Measurements from ENCODE around the gene SHPK. TPM values are rescaled to one million over a fixed set of nuclear protein-coding genes. Genes with fewer than 3 reads are reported as not detected.

The SHPK gene
- total RNA-seq, 1 donor from 2014 or later, result 22.0 TPM

GRCh38 chr17:3666516-3666915, 30.5 kb upstream of the SHPK start:
- H3K9me3 Mint-ChIP-seq (ENCODE audit: low read depth), result no peaks in the 10 kb centered on the region
- peaks cover 4% of the 10 kb centered on the region for H3K36me3 Mint-ChIP-seq (ENCODE audit: insufficient read depth)
- no peaks in the 10 kb centered on the region for H3K27me3 Mint-ChIP-seq
- TF ChIP-seq CTCF (IDR thresholded peaks at IDR 0.05; ENCODE audit: unreplicated experiment), result no peak
- peak overlapping the region; percentile 91 for H3K27ac Mint-ChIP-seq
- H3K4me1 Mint-ChIP-seq (ENCODE audit: low read depth), result peaks cover 17% of the 10 kb centered on the region
- no peak for DNase-seq (ENCODE audit: low spot score, unreplicated experiment)
- peak overlapping the region; percentile 96 for H3K4me3 Mint-ChIP-seq (ENCODE audit: low read depth)

GRCh38 chr17:3665834-3666233, 29.8 kb upstream of the SHPK start:
- no peaks in the 10 kb centered on the region for H3K9me3 Mint-ChIP-seq (ENCODE audit: low read depth)
- peaks cover 4% of the 10 kb centered on the region for H3K36me3 Mint-ChIP-seq (ENCODE audit: insufficient read depth)
- peak overlapping the region; percentile 53 for H3K27ac Mint-ChIP-seq
- DNase-seq (ENCODE audit: low spot score, unreplicated experiment), result no peak
- no peak for TF ChIP-seq CTCF (IDR thresholded peaks at IDR 0.05; ENCODE audit: unreplicated experiment)
- H3K27me3 Mint-ChIP-seq, result no peaks in the 10 kb centered on the region
- peaks cover 17% of the 10 kb centered on the region for H3K4me1 Mint-ChIP-seq (ENCODE audit: low read depth)
- peak overlapping the region; percentile 96 for H3K4me3 Mint-ChIP-seq (ENCODE audit: low read depth)

GRCh38 chr17:3663102-3664011, 27.3 kb upstream of the SHPK start:
- H3K4me3 Mint-ChIP-seq (ENCODE audit: low read depth), result no peak overlapping the region
- H3K4me1 Mint-ChIP-seq (ENCODE audit: low read depth), result peaks cover 13% of the 10 kb centered on the region
- peak overlapping the region; percentile 67 for H3K27ac Mint-ChIP-seq
- TF ChIP-seq CTCF (IDR thresholded peaks at IDR 0.05; ENCODE audit: unreplicated experiment), result no peak
- no peaks in the 10 kb centered on the region for H3K9me3 Mint-ChIP-seq (ENCODE audit: low read depth)
- H3K27me3 Mint-ChIP-seq, result no peaks in the 10 kb centered on the region
- DNase-seq (ENCODE audit: low spot score, unreplicated experiment), result no peak
- peaks cover 3% of the 10 kb centered on the region for H3K36me3 Mint-ChIP-seq (ENCODE audit: insufficient read depth)

GRCh38 chr17:3660311-3660891, 24.4 kb upstream of the SHPK start:
- H3K27me3 Mint-ChIP-seq, result no peaks in the 10 kb centered on the region
- no peak overlapping the region for H3K27ac Mint-ChIP-seq
- peaks cover 3% of the 10 kb centered on the region for H3K36me3 Mint-ChIP-seq (ENCODE audit: insufficient read depth)
- H3K9me3 Mint-ChIP-seq (ENCODE audit: low read depth), result no peaks in the 10 kb centered on the region
- H3K4me3 Mint-ChIP-seq (ENCODE audit: low read depth), result no peak overlapping the region
- TF ChIP-seq CTCF (IDR thresholded peaks at IDR 0.05; ENCODE audit: unreplicated experiment), result no peak
- no peak for DNase-seq (ENCODE audit: low spot score, unreplicated experiment)
- no peaks in the 10 kb centered on the region for H3K4me1 Mint-ChIP-seq (ENCODE audit: low read depth)

- Mint-ChIP-seq H3K4me3 (ENCODE audit: low read depth) (no peak overlapping the region), H3K4me1 (ENCODE audit: low read depth) (no peaks in the 10 kb centered on the region), H3K27ac (no peak overlapping the region), H3K27me3 (no peaks in the 10 kb centered on the region), H3K9me3 (ENCODE audit: low read depth) (no peaks in the 10 kb centered on the region), H3K36me3 (ENCODE audit: insufficient read depth) (peaks cover 3% of the 10 kb centered on the region)
- no peak for DNase-seq (ENCODE audit: low spot score, unreplicated experiment)
- no peak for TF ChIP-seq CTCF (IDR thresholded peaks at IDR 0.05; ENCODE audit: unreplicated experiment)
Measured at GRCh38 chr17:3659541-3660111, 23.6 kb upstream of the SHPK start.

All from progenitor cell of endocrine pancreas (in vitro differentiated cells).